K562 (cell line): ENCODE measurements around the gene GNGT2.

Experiments used
- CBX1 ChIP-seq: sonication (generic); IDR thresholded peaks from 2 replicates; pipeline ENCODE4 v1.6.1; 2016; ENCODE audit warnings: antibody characterized with exemption, low read depth, mild to moderate bottlenecking
- CUX1 ChIP-seq: fragments of 200-800 bp; sonication (Bioruptor generic); IDR thresholded peaks from 2 replicates; pipeline ENCODE4 v1.6.1; 2016; ENCODE audit warnings: missing genetic modification characterization, missing compliant biosample characterization
- HDAC6 ChIP-seq: IDR thresholded peaks from 2 replicates; pipeline ENCODE4 v1.6.1; 2012; ENCODE audit warnings: low read depth, mild to moderate bottlenecking, control low read depth, inconsistent platforms, low read length, moderate library complexity
- ZBTB33 ChIP-seq: sonication (generic); formaldehyde crosslinking; IDR thresholded peaks from 2 replicates; pipeline ENCODE4 v1.8.1; 2023; ENCODE audit warnings: mild to moderate bottlenecking, missing genetic modification reagents
- TF ChIP-seq, protein P1 (sequence below), 3 experiments: IDR thresholded peaks in 2 of 3; conservative IDR thresholded peaks in 1 of 3; 2 replicates each; pipeline ENCODE4 v1.5.1; 2011 to 2012; ENCODE audit warnings: low read length in 3 of 3, mild to moderate bottlenecking in 3 of 3, control low read depth in 2 of 3, improper control_type of control experiment in 1 of 3, inconsistent platforms in 1 of 3, low read depth in 1 of 3, mixed read lengths in 1 of 3, moderate library complexity in 1 of 3; ENCODE audit not compliant: insufficient read depth in 2 of 3
- TF ChIP-seq, protein P2 (sequence below), 2 experiments: fragments of 450-650 bp in 1 of 2; IDR thresholded peaks; 2 replicates each; pipeline ENCODE4 v1.6.1; 2011 to 2017; ENCODE audit warnings: low read depth in 2 of 2, antibody characterized with exemption in 1 of 2, borderline replicate concordance in 1 of 2, low read length in 1 of 2, mild to moderate bottlenecking in 1 of 2, mixed read lengths in 1 of 2; ENCODE audit not compliant: control insufficient read depth in 1 of 2

- TF ChIP-seq CBX1 (no peak), ZBTB33 (CRISPR knock-in tag) (no peak), CUX1 (CRISPR knock-in tag) (no peak), HDAC6 (no peak)
- TF ChIP-seq, protein P1, sequence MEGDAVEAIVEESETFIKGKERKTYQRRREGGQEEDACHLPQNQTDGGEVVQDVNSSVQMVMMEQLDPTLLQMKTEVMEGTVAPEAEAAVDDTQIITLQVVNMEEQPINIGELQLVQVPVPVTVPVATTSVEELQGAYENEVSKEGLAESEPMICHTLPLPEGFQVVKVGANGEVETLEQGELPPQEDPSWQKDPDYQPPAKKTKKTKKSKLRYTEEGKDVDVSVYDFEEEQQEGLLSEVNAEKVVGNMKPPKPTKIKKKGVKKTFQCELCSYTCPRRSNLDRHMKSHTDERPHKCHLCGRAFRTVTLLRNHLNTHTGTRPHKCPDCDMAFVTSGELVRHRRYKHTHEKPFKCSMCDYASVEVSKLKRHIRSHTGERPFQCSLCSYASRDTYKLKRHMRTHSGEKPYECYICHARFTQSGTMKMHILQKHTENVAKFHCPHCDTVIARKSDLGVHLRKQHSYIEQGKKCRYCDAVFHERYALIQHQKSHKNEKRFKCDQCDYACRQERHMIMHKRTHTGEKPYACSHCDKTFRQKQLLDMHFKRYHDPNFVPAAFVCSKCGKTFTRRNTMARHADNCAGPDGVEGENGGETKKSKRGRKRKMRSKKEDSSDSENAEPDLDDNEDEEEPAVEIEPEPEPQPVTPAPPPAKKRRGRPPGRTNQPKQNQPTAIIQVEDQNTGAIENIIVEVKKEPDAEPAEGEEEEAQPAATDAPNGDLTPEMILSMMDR (IDR thresholded peaks at IDR 0.05 in 2 of 3, conservative IDR thresholded peaks at IDR 0.05 in 1 of 3; ENCODE audit: insufficient read depth in 2 of 3, low read depth in 1 of 3, low read length in 3 of 3) = no peak
- TF ChIP-seq, protein P2, sequence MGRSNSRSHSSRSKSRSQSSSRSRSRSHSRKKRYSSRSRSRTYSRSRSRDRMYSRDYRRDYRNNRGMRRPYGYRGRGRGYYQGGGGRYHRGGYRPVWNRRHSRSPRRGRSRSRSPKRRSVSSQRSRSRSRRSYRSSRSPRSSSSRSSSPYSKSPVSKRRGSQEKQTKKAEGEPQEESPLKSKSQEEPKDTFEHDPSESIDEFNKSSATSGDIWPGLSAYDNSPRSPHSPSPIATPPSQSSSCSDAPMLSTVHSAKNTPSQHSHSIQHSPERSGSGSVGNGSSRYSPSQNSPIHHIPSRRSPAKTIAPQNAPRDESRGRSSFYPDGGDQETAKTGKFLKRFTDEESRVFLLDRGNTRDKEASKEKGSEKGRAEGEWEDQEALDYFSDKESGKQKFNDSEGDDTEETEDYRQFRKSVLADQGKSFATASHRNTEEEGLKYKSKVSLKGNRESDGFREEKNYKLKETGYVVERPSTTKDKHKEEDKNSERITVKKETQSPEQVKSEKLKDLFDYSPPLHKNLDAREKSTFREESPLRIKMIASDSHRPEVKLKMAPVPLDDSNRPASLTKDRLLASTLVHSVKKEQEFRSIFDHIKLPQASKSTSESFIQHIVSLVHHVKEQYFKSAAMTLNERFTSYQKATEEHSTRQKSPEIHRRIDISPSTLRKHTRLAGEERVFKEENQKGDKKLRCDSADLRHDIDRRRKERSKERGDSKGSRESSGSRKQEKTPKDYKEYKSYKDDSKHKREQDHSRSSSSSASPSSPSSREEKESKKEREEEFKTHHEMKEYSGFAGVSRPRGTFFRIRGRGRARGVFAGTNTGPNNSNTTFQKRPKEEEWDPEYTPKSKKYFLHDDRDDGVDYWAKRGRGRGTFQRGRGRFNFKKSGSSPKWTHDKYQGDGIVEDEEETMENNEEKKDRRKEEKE (IDR thresholded peaks at IDR 0.05; ENCODE audit: borderline replicate concordance in 1 of 2, control insufficient read depth in 1 of 2, low read depth in 2 of 2, low read length in 1 of 2) = no peak
Observed at GRCh38 chr17:49198211-49198610, 12.2 kb downstream of the GNGT2 start.
